GM19324 (cell line): ENCODE data around the gene RRM1.
"Not testable (repeated sequence)": the region's sequence is repeated elsewhere in the genome, so short reads cannot be mapped to it uniquely, and the experiment has no call there.

ENCODE experiments used
- ATAC-seq: cut with Tn5 transposase; IDR thresholded peaks from one replicate; pipeline ENCODE4 v1.9.1; 2021; ENCODE audit warnings: mild to moderate bottlenecking, moderate library complexity; ENCODE audit not compliant: unreplicated experiment, low FRiP score

The RRM1 gene

GRCh38 chr11:4094348-4095291, at the start of gene RRM1:
Gene RRM1, plus strand, starts transcription at chr11:4094799. Its CDS starts 214 bp downstream, at chr11:4095013.
- ATAC-seq: peak; percentile 94

DNA sequence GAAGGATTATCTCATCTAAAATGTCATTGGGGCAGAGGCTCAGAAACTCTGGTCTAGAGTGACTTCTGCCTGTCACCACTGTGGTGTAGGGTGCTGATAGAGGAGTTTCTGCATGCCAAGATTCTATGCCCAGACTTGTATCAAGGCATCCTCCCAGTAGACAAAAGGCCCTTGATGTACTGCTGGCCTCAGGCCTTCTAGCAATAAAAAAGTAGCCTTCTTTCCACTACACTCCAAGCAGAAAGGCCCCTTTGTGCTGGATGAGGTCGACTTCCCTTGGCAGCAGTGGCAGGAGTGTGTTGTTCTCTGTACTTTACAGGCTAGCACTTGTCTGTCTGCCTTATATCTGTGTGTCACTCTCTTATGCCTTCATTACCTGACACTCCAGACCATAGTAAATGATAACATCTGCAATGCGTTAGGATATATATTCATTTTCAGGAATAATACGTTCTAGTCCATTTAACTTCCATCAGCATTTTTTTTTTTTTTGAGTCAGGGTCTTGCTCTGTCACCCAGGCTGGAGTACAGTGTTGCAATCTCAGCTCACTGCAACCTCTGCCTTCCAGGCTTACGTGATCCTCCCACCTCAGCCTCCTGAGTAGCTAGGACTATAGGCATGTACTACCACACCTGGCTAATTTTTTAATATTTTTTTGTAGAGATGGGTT, 49.5 kb upstream of the RRM1 start:
- ATAC-seq: no peak

- ATAC-seq: no peak
Measured at GRCh38 chr11:4048340-4048739, 46.3 kb upstream of the RRM1 start.

DNA sequence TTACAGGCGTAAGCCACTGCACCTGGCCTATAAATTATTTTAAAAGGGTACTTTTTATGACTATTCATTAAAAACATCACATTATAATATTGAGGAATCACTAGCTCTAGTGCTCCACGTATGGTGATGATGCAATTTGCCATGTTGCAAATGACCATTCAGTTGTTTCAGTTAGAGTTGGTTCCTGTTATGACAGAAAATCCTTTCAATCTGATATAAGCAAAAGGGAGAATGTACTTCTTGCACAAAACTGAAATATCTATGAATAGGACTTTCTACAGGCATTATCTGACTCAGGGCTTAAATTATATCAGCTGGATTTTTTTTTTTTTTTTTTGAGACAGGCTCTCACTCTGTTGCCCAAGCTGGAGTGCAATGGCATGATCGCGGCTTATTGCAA, 45.6 kb upstream of the RRM1 start:
- no peak for ATAC-seq

GRCh38 chr11:4050138-4050537, 44.5 kb upstream of the RRM1 start:
- ATAC-seq: no peak

DNA sequence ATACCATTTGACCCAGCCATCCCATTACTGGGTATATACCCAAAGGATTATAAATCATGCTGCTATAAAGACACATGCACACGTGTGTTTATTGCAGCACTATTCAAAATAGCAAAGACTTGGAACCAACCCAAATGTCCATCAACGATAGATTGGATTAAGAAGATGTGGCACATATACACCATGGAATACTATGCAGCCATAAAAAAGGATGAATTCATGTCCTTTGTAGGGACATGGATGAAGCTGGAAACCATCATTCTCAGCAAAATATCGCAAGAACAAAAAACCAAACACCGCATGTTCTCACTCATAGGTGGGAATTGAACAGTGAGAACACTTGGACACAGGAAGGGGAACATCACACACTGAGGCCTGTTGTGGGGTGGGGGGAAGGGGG, 41.4 kb upstream of the RRM1 start:
- not testable (repeated sequence) for ATAC-seq

- no peak for ATAC-seq
Measured at GRCh38 chr11:4054643-4055042, 40.0 kb upstream of the RRM1 start.

- ATAC-seq: no peak
Measured at GRCh38 chr11:4059424-4059823, 35.2 kb upstream of the RRM1 start.

DNA sequence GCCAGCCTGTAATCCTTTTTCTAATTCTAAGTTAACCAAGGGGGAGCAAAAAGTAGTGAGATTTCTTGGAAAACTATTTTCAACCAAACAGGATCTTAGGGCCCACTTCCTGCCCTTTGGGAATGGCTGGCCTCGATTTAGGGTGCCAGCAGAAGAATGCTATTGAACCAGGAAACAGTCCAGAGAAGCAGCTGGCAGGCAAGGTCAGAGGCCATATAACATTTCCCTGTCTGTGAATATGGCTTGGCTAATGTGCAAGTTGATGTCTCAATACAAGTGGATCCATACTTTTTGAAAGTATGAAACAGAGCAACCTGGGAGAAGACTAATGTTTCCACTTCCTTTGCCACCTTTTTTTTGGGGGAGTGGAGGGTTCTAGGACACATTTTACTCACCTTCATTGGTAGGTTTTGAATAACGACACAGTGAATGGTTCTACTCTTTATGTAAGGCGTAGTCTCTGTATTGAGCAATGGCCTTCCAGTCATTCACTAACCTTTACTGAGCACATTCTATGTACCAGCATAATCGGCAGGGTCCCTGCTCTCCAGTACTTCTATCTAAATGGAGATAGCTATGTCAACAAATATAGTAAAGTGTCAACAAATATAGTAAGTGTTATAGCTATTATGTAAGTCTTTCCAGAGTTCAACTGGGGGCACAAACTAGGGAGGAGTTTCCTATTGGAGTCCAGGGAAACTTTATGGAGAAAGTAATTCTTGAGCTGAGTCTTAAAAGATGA, 34.2 kb upstream of the RRM1 start:
- no peak for ATAC-seq

DNA sequence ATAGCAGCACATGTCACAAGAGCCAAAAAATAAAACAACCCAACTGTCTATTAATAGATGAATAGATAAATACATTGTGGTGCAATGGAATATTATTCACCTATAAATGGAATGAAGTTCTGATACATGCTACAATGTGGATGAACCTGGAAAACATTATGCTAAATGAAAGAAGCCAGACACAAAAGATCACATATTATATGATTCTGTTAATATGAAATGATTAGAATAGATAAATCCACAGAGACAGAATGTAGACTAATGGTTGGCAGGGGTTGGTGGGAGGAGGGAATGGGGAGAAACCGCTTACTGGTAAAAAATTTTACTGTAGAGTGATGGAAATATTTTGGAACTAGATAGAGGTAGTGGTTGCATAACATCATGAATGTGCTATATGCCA, 32.9 kb upstream of the RRM1 start:
- ATAC-seq: no peak

GRCh38 chr11:4063348-4063747, 31.3 kb upstream of the RRM1 start:
- no peak for ATAC-seq

DNA sequence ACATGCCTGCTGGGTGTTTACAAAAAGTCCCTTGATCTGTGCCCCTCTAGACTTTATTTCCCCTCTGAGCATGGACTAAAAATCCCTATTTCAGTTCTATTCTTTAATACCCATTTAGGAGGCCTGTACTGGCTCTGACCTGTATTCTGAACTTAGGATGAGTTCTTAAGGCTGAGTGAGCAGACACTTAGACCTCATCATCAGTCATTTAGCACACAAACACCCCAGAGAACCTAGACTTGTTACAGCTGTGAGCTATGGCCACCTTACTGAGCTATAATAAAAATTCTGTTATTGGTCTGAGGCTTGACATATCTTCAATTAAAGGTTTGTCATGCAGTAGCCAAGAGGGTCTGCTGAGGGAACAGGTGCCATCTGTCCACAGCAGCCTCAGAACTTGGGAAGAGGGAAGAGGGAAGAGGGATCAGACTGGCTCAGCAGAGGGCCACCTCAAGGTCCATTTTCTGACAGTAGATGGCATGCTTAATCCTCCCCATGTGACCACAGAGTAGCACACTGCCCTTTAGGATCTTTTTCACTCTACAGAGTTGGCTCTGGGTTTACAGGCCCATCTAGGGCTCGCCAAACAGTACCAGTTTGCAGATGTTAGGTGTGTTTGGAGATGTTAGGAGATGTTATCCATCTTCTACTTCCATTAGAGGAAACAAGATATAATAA, 30.2 kb upstream of the RRM1 start:
- no peak for ATAC-seq

DNA sequence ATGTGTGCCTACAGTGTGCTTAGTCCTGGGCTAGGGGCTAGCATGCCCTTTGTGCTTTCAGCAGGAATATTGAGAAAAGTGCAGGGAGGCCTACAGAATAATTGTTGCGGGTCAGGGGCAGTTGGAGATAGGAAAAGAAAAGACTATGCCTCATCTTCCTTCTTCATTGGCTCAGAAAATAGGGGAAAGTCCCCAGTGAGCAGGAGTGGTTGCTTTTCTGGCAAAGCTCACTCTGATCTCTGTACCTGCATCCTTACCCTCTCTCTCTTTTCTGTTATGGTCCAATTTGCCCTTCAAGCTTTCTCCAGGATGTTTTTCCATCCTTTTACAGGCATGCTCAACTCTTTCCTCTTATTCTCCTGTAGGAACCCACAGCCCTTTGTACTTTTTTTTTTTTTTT, 29.5 kb upstream of the RRM1 start:
- ATAC-seq: no peak

DNA sequence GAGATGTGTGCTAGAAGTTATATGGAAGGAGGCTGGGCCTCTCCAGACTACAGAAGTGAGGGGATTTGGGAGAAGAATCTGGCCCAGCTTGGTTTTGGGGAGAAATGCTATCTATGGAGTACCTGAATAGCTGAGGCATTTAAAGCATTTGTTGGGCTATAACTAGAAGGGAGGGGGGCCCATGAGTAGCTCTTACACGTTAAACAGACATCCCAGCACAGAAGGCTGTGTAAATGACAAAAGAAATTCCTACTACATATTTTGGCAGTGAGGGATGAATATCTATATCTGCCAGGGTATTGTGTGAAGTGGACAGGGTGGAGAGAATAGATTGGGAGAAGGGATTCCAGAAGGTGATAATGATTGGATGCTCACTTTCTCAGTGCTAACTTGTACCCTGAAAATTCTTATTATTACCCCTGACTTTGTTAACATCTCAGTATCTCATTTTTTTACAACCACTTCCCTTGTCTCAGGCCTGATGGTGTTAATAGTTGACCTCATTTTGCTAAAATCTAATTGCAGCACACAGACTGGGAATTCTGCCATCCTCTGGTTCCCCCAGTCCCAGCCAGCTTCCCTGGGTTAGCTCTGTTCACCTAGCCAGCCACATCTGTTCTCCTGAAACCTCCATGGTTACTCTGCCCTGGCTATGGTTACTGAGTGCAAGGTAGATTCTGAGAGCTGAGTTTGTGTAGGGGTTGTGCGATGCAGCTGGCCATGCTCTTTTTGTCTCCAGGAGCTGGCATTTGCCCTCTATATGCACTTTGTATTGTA, 28.8 kb upstream of the RRM1 start:
- ATAC-seq: no peak

- ATAC-seq: no peak
Measured at GRCh38 chr11:4066910-4067309, 27.7 kb upstream of the RRM1 start.

- ATAC-seq: no peak
Measured at GRCh38 chr11:4068962-4069361, 25.6 kb upstream of the RRM1 start.

DNA sequence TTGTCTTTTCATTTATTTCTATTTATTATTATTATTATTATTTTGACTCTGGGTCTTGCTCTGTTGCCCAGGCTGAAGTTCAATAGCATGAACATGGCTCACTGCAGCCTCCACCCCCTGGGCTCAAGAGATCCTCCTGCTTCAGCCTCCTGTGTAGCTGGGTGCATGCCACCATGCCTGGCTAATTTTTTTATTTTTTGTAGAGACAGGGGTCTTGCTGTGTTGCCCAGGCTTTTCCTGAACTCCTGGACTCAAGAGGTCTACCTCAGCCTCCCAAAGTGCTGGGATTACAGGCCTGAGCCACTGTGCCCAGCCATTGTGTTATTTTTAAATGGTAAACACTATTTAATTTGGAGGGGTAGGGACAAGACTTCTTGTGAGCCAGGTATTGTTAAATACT, 23.3 kb upstream of the RRM1 start:
- no peak for ATAC-seq

GRCh38 chr11:4071914-4072313, 22.7 kb upstream of the RRM1 start:
- ATAC-seq: no peak

GRCh38 chr11:4072668-4073285, 21.8 kb upstream of the RRM1 start:
- ATAC-seq: no peak
